GM12878 (cell line): Measurements from ENCODE around the gene MYBPHL. TPM values are rescaled to one million over a fixed set of nuclear protein-coding genes. Genes with fewer than 3 reads are reported as not detected.

Experiments used
- ATAC-seq: fragments of 200-7000 bp; cut with Tn5 transposase; 3 replicates; pipeline ENCODE4 v1.9.1; 2020; ENCODE audit warnings: mild to moderate bottlenecking, moderate library complexity
- BruUV-seq: library from RNA; stranded (reverse); fragments of 400-500 nt; replicated peaks from 2 replicates; lab custom pipeline; 2021; lab: Mats Ljungman, UMichigan
- CTCF ChIA-PET: fragments of 300-600 bp; sonication (Branson Sonifier 250); formaldehyde crosslinking; extraction: SDS; loops from one replicate; lab custom pipeline; 2021; ENCODE audit warnings: inconsistent platforms; lab: Yijun Ruan, JAX
- POLR2A ChIA-PET: fragments of 350-600 bp; formaldehyde crosslinking; extraction: SDS; loops from one replicate; lab custom pipeline; 2021; ENCODE audit warnings: inconsistent platforms; lab: Charles Lee
- RAD21 ChIA-PET: fragments of 300-600 bp; sonication (Branson Sonifier 250); formaldehyde crosslinking; loops from one replicate; lab custom pipeline; 2023; ENCODE audit warnings: antibody characterized with exemption; ENCODE audit not compliant: unreplicated experiment; lab: Charles Lee
- SMC1A ChIA-PET: fragments of 300-600 bp; sonication (Branson Sonifier 250); formaldehyde crosslinking; loops from one replicate; lab custom pipeline; 2023; ENCODE audit not compliant: unreplicated experiment, uncharacterized antibody; lab: Charles Lee
- DNase-seq: peaks from one replicate; pipeline ENCODE4 v3.0.0-alpha.2; 2011; ENCODE audit warnings: low read depth, low spot score
- FAIRE-seq: peaks from 3 replicates; lab custom pipeline; 2011; peaks lifted over from hg19 to GRCh38; lab: Jason Lieb, UNC
- H2AFZ ChIP-seq: 2 replicates; pipeline ENCODE4 v1.6.0; 2011; ENCODE audit warnings: low read depth, low read length, control low read depth; ENCODE audit not compliant: control insufficient read depth
- H3K27ac ChIP-seq: 2 replicates; pipeline ENCODE4 v1.5.1; 2011; ENCODE audit warnings: control low read depth; ENCODE audit not compliant: control insufficient read depth, insufficient read depth
- H3K27me3 ChIP-seq, 2 experiments: replicated peaks in 1 of 2; 2 replicates each; pipeline versions ENCODE4 v1.6.0 to v1.6.1; 2011; ENCODE audit warnings: low read length in 1 of 2; ENCODE audit not compliant: control insufficient read depth in 2 of 2, insufficient read depth in 2 of 2
- H3K36me3 ChIP-seq, 2 experiments: 2 replicates each; pipeline ENCODE4 v1.5.1; 2011; ENCODE audit warnings: low read length in 1 of 2; ENCODE audit not compliant: control insufficient read depth in 2 of 2, insufficient read depth in 2 of 2
- H3K4me1 ChIP-seq: 2 replicates; pipeline ENCODE4 v1.6.1; 2011; ENCODE audit warnings: mild to moderate bottlenecking, low read length, moderate library complexity, mixed read lengths; ENCODE audit not compliant: control insufficient read depth, insufficient read depth
- H3K4me2 ChIP-seq: 2 replicates; pipeline ENCODE4 v1.6.0; 2011; ENCODE audit warnings: control low read depth; ENCODE audit not compliant: control insufficient read depth, insufficient read depth
- H3K4me3 ChIP-seq: fragments of 200-600 bp; sonication (generic); 2 replicates; pipeline ENCODE4 v1.5.1; 2016
- H3K79me2 ChIP-seq: 2 replicates; pipeline ENCODE4 v1.6.0; 2011; ENCODE audit warnings: low read length; ENCODE audit not compliant: control insufficient read depth, insufficient read depth
- H3K9ac ChIP-seq: 2 replicates; pipeline ENCODE4 v1.8.0; 2011; ENCODE audit warnings: low read length, control low read depth, mixed read lengths; ENCODE audit not compliant: control insufficient read depth, insufficient read depth
- H3K9me3 ChIP-seq: replicated peaks from 3 replicates; pipeline ENCODE4 v1.5.1; 2011; ENCODE audit warnings: mild to moderate bottlenecking, low read length; ENCODE audit not compliant: control insufficient read depth, insufficient read depth
- H4K20me1 ChIP-seq: 2 replicates; pipeline ENCODE4 v1.6.0; 2011; ENCODE audit not compliant: control insufficient read depth, insufficient read depth
- ATF7 ChIP-seq: fragments of 450-650 bp; IDR thresholded peaks from 2 replicates; pipeline ENCODE4 v1.6.1; 2016; ENCODE audit warnings: low read depth, mild to moderate bottlenecking
- CHD1 ChIP-seq: IDR thresholded peaks from 2 replicates; pipeline ENCODE4 v1.6.1; 2012; ENCODE audit warnings: low read depth, low read length, improper control_type of control experiment
- CHD2 ChIP-seq: IDR thresholded peaks from 2 replicates; pipeline ENCODE4 v1.6.1; 2011; ENCODE audit warnings: low read depth, low read length, improper control_type of control experiment, borderline replicate concordance
- DPF2 ChIP-seq: fragments of 450-650 bp; IDR thresholded peaks from 2 replicates; pipeline ENCODE4 v1.6.1; 2017; ENCODE audit warnings: mild to moderate bottlenecking
- HDAC2 ChIP-seq: fragments of 200-600 bp; sonication (generic); IDR thresholded peaks from 2 replicates; pipeline ENCODE4 v1.6.1; 2017
- HDAC6 ChIP-seq: fragments of 200-600 bp; sonication (generic); IDR thresholded peaks from one replicate; pipeline ENCODE4 v1.8.0; 2017; ENCODE audit warnings: antibody characterized with exemption; ENCODE audit not compliant: unreplicated experiment
- MTA2 ChIP-seq: fragments of 450-650 bp; IDR thresholded peaks from 2 replicates; pipeline ENCODE4 v1.6.1; 2016; ENCODE audit warnings: low read depth, mild to moderate bottlenecking, moderate library complexity
- MXI1 ChIP-seq: fragments of 150-350 bp; IDR thresholded peaks from 2 replicates; pipeline ENCODE4 v1.6.1; 2011; ENCODE audit warnings: low read depth, mild to moderate bottlenecking, inconsistent platforms, low read length, improper control_type of control experiment
- SIN3A ChIP-seq: IDR thresholded peaks from 2 replicates; pipeline ENCODE4 v1.6.1; 2012; ENCODE audit warnings: low read depth, low read length, improper control_type of control experiment
- SPI1 ChIP-seq: IDR thresholded peaks from 2 replicates; pipeline ENCODE4 v1.6.1; 2011; ENCODE audit warnings: low read depth, mild to moderate bottlenecking, low read length, moderate library complexity, borderline replicate concordance; ENCODE audit not compliant: insufficient read depth
- SREBF2 ChIP-seq: IDR thresholded peaks from 2 replicates; pipeline ENCODE4 v1.6.1; 2012; ENCODE audit warnings: mild to moderate bottlenecking, low read length
- TCF12 ChIP-seq: IDR thresholded peaks from 2 replicates; pipeline ENCODE4 v1.6.1; 2011; ENCODE audit warnings: low read depth, mild to moderate bottlenecking, low read length
- YBX1 ChIP-seq: fragments of 450-650 bp; IDR thresholded peaks from 2 replicates; pipeline ENCODE4 v1.6.1; 2016; ENCODE audit warnings: antibody characterized with exemption
- ZNF217 ChIP-seq: fragments of 450-650 bp; IDR thresholded peaks from 2 replicates; pipeline ENCODE4 v1.6.1; 2017; ENCODE audit warnings: antibody characterized with exemption, mild to moderate bottlenecking
- WGBS: methylation state at CpG from one replicate; pipeline ENCODE4 v1.1.6; 2016; ENCODE audit warnings: low lambda C conversion rate; ENCODE audit not compliant: insufficient replicate concordance, insufficient coverage; ENCODE audit errors: missing lambda C conversion rate; 5-methylcytosine and 5-hydroxymethylcytosine counted together
- in situ Hi-C: fragments of 300-500 bp; cut with MboI; formaldehyde crosslinking; loops from 9 replicates; pipeline ENCODE4 v1.14.3; 2018; ENCODE audit warnings: mixed read lengths
- intact Hi-C: fragments of 100-400 bp; cut with micrococcal nuclease; formaldehyde crosslinking; loops from one replicate; pipeline ENCODE4 v1.14.2; 2022; ENCODE audit not compliant: unreplicated experiment
- polyA plus RNA-seq, 11 experiments: library from polyadenylated mRNA; depleted of rRNA in 4 of 11; unstranded in 6 of 11; stranded (reverse) in 5 of 11; fragments of >200 nt; fragmentation: Nextera tagmentation in 4 of 11; fragmentation: Illumina TruSeq in 1 of 11; extraction: Ambion mirVana in 4 of 11; extraction: Trizol in 1 of 11; gene quantifications; 1 replicate in 1 of 11; 2 replicates in 10 of 11; pipeline versions ENCODE4 v1.2.1 to v1.2.3, GENCODE V29; 2011 to 2016; ENCODE audit warnings: inconsistent platforms in 2 of 11, missing spikeins in 2 of 11, low read depth in 1 of 11
- total RNA-seq, 4 experiments: library from RNA; depleted of rRNA in 3 of 4; stranded (reverse); fragments of >200 nt in 3 of 4; fragmentation: Illumina TruSeq in 1 of 4; extraction: Trizol in 1 of 4; gene quantifications; 2 replicates each; pipeline versions ENCODE4 v1.2.1 to v1.2.3, GENCODE V29; 2013 to 2021
- TF ChIP-seq, protein P1 (sequence below): fragments of 150-350 bp; IDR thresholded peaks from 2 replicates; pipeline ENCODE4 v1.6.1; 2014; ENCODE audit warnings: mild to moderate bottlenecking, low read depth, low read length
- TF ChIP-seq, protein P2 (sequence below): fragments of 450-650 bp; IDR thresholded peaks from 2 replicates; pipeline ENCODE4 v1.6.1; 2017; ENCODE audit warnings: mild to moderate bottlenecking, moderate library complexity

The MYBPHL gene
- total and polyA plus RNA-seq, 10 of the 15 experiments (the other 5 are each of a cell fraction or from before 2014, with no cell fraction given) = 0.16 to 0.75 (median 0.54) TPM; not detected in 7

DNA sequence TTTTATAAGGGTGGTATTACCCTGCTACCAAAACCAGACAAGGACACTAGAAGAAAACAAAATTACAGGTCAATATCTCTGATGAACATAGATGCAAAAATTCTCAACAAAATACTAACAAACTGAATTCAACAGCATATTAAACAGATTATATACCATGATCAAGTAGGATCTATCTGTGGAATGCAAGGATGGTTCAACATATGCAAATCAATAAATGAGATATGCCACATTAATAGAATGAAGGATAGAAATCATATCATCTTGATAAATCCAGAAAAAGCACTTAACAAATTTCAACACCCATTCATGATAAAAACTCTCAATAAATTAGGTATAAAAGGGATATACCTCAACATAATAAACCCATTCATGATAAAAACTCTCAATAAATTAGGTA, 24.3 kb upstream of the MYBPHL start (continued):
- TF ChIP-seq CHD2 (no peak), YBX1 (no peak)
- TF ChIP-seq, protein P1, sequence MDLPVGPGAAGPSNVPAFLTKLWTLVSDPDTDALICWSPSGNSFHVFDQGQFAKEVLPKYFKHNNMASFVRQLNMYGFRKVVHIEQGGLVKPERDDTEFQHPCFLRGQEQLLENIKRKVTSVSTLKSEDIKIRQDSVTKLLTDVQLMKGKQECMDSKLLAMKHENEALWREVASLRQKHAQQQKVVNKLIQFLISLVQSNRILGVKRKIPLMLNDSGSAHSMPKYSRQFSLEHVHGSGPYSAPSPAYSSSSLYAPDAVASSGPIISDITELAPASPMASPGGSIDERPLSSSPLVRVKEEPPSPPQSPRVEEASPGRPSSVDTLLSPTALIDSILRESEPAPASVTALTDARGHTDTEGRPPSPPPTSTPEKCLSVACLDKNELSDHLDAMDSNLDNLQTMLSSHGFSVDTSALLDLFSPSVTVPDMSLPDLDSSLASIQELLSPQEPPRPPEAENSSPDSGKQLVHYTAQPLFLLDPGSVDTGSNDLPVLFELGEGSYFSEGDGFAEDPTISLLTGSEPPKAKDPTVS = no peak

DNA sequence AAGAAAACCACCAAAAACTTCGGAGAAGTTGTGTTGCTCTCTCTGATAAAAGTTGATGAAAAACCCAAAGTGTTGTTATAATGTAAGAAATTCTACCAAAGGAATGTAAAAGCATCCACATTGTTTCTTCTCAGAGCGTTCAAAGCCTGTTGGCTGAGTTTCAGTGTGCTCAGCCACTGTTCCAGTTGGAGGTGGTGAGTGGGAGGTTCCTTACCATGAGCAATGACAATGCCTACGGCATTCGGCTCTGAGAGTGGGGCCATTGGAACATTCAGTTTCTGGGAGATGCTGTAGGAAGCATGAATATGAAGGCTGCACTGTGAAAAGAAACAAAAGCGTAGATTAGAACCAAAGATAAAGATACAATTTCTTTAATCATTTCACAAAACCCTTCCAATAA, 20.5 kb upstream of the MYBPHL start:
- no peak overlapping the region for H3K4me2 ChIP-seq
- intact Hi-C loops (no loop called here), in situ Hi-C loops (no loop called here)
- BruUV-seq = no TSS peak
- ATAC-seq (no peak), FAIRE-seq (no peak), DNase-seq (no peak)
- H3K27ac ChIP-seq = no peak overlapping the region
- 37% methylated on average over 5 of the region's 5 CpGs for WGBS
- H3K4me3 ChIP-seq = no peak overlapping the region
- no peak overlapping the region for H3K9ac ChIP-seq
- ChIA-PET RAD21 (no interaction called here), CTCF (no interaction called here), SMC1A (interaction anchor here (0.7 to 0.8 kb wide), 2 partner anchors 35 to 44 kb away, joined by 3 read pairs; partner anchors contain the start of gene PSRC1), POLR2A (no interaction called here)
- TF ChIP-seq, protein P2, sequence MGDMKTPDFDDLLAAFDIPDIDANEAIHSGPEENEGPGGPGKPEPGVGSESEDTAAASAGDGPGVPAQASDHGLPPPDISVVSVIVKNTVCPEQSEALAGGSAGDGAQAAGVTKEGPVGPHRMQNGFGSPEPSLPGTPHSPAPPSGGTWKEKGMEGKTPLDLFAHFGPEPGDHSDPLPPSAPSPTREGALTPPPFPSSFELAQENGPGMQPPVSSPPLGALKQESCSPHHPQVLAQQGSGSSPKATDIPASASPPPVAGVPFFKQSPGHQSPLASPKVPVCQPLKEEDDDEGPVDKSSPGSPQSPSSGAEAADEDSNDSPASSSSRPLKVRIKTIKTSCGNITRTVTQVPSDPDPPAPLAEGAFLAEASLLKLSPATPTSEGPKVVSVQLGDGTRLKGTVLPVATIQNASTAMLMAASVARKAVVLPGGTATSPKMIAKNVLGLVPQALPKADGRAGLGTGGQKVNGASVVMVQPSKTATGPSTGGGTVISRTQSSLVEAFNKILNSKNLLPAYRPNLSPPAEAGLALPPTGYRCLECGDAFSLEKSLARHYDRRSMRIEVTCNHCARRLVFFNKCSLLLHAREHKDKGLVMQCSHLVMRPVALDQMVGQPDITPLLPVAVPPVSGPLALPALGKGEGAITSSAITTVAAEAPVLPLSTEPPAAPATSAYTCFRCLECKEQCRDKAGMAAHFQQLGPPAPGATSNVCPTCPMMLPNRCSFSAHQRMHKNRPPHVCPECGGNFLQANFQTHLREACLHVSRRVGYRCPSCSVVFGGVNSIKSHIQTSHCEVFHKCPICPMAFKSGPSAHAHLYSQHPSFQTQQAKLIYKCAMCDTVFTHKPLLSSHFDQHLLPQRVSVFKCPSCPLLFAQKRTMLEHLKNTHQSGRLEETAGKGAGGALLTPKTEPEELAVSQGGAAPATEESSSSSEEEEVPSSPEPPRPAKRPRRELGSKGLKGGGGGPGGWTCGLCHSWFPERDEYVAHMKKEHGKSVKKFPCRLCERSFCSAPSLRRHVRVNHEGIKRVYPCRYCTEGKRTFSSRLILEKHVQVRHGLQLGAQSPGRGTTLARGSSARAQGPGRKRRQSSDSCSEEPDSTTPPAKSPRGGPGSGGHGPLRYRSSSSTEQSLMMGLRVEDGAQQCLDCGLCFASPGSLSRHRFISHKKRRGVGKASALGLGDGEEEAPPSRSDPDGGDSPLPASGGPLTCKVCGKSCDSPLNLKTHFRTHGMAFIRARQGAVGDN = no peak
- TF ChIP-seq CHD2 = no peak
- no peak for TF ChIP-seq HDAC2
- TF ChIP-seq ZNF217 = no peak
- TF ChIP-seq ATF7 = no peak
- TF ChIP-seq TCF12 = no peak
- TF ChIP-seq CHD1 = no peak
- TF ChIP-seq DPF2 = no peak
- no peak for TF ChIP-seq SIN3A
- TF ChIP-seq MXI1 = no peak
- no peak for TF ChIP-seq SREBF2
- no peak for TF ChIP-seq SPI1
- TF ChIP-seq HDAC6 = no peak
- TF ChIP-seq MTA2 = no peak
- no peaks in the 10 kb centered on the region for H3K4me1 ChIP-seq
- H3K36me3 ChIP-seq = no peaks in the 10 kb centered on the region
- no peaks in the 10 kb centered on the region for H3K79me2 ChIP-seq
- H3K27me3 ChIP-seq = no peaks in the 10 kb centered on the region
- no peak overlapping the region for H2AFZ ChIP-seq
- no peaks in the 10 kb centered on the region for H4K20me1 ChIP-seq
- H3K9me3 ChIP-seq = no peaks in the 10 kb centered on the region; the same call in 2 of the 3 replicates
